Measurements from ENCODE around the gene HCFC1R1.

GRCh38 chr16:3026609-3027488 is 3.1 kb upstream of the HCFC1R1 start:
- no peak for TF ChIP-seq EZH2 (IDR thresholded peaks at IDR 0.05; ENCODE audit: borderline replicate concordance, low read depth, low read length, poor library complexity, severe bottlenecking)
- no peak for TF ChIP-seq CTCF (conservative IDR thresholded peaks at IDR 0.05; ENCODE audit: low read depth, low read length)

Data from A673 (cell line).